Measurements from ENCODE around the gene KCNN4.

GRCh38 chr19:43718627-43719377, 62.0 kb downstream of the KCNN4 start:
- no peak for TF ChIP-seq CTCF (IDR thresholded peaks at IDR 0.05 in 8 of 11, conservative IDR thresholded peaks at IDR 0.05 in 3 of 11)
- TF ChIP-seq POLR2AphosphoS5 (IDR thresholded peaks at IDR 0.05), result no peak
